GM19452 (cell line): Measurements from ENCODE around the gene OR52A5.

Experiments used
- ATAC-seq: cut with Tn5 transposase; IDR thresholded peaks from one replicate; pipeline ENCODE4 v1.9.1; 2021; ENCODE audit not compliant: unreplicated experiment

The OR52A5 gene

GRCh38 chr11:5117588-5117987 lies 20.6 kb downstream of the OR52A5 start:
- no peak for ATAC-seq

GRCh38 chr11:5115339-5115738 lies 22.8 kb downstream of the OR52A5 start:
- no peak for ATAC-seq

- no peak for ATAC-seq
These were observed 30.9 kb downstream of the OR52A5 start for GRCh38 chr11:5107285-5107684.

GRCh38 chr11:5103066-5103465 lies 35.1 kb downstream of the OR52A5 start:
- ATAC-seq: no peak

- no peak for ATAC-seq
These were observed 35.9 kb downstream of the OR52A5 start for GRCh38 chr11:5102246-5102645.

GRCh38 chr11:5096011-5096410 lies 42.1 kb downstream of the OR52A5 start:
- ATAC-seq: no peak

- ATAC-seq: no peak
These were observed 45.2 kb downstream of the OR52A5 start for GRCh38 chr11:5092821-5093585.

- ATAC-seq: no peak
These were observed 47.5 kb downstream of the OR52A5 start for GRCh38 chr11:5090668-5091067.

GRCh38 chr11:5088556-5088955 lies 49.6 kb downstream of the OR52A5 start:
- no peak for ATAC-seq

- ATAC-seq: no peak
These were observed 54.6 kb downstream of the OR52A5 start for GRCh38 chr11:5083602-5084001.

GRCh38 chr11:5081405-5081804 lies 56.8 kb downstream of the OR52A5 start:
- no peak for ATAC-seq
